G401.6 (cell line): ENCODE results near the gene FAM3C.
"Not testable (repeated sequence)": the region's sequence is repeated elsewhere in the genome, so short reads cannot be mapped to it uniquely, and the experiment has no call there.

Experiments used
- FAIRE-seq: peaks from 2 replicates; lab custom pipeline; 2012; peaks lifted over from hg19 to GRCh38; lab: Jason Lieb, UNC

The FAM3C gene

GRCh38 chr7:121395961-121396757 lies at the start of gene FAM3C:
FAM3C (minus strand) TSS chr7:121396308; CDS start chr7:121382969, 13,339 bp downstream.
- FAIRE-seq, result no peak

DNA sequence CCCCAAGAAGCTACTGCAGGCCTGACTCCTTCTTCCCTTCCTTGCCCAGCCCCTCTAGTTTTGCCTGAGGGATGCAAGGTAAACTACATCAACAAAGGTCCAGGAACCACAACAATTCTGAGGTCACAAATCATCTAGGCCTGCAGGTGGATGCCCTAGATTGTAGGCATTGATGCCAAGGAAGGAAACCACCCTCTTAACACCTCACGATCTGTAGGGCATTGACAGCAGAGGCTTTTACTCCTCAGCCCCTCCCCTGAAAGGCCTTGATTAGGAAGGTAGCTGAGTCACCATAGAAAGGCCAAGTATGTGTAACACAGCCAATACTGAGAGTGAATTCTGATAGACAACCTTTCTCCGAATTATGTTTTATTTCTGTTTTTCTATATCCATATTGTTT lies 46.7 kb upstream of the FAM3C start:
- no peak for FAIRE-seq

GRCh38 chr7:121440857-121441503 lies 44.9 kb upstream of the FAM3C start:
- no peak for FAIRE-seq

- not testable (repeated sequence) for FAIRE-seq
These were observed 42.2 kb upstream of the FAM3C start for GRCh38 chr7:121438043-121438955.

GRCh38 chr7:121437470-121437869 lies 41.4 kb upstream of the FAM3C start:
- no peak for FAIRE-seq

DNA sequence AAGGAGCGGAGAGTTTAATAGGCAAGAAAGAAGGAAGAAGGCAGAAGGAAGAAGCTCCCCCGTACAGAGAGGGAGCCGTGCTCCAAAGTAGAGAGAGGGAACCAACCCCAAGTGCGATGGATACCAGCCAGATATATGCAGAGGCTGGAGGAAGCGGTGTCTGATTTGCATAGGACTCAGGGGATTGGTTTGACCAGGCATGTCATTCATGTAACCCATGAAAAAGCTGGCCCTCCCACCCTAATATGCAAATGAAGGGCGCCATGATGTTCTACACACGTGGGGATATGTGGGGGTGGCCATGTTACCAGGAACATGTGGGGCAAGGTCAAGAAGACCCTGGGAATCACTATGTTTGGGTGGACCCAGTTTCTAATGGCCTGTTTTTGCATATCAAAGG lies 40.6 kb upstream of the FAM3C start:
- FAIRE-seq, result no peak

DNA sequence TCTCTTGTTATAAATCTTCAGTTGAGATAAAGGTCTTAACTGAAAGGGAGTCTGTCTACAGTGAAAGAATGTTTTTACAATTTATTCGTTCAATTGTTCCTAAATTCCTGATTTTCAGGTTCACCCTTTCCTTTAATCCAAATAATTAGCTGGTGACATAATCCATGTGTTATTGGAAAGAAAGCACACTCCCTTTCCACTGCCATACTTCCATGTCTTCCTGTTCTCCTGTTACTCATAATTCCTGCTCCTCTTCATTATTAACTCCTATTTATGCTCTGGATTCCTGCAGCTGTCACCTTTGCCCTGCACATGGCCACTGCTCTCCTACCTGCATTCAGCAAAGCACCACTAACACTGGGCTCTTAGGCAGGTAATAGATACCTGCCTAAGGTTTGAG lies 40.0 kb upstream of the FAM3C start:
- FAIRE-seq, result no peak

DNA sequence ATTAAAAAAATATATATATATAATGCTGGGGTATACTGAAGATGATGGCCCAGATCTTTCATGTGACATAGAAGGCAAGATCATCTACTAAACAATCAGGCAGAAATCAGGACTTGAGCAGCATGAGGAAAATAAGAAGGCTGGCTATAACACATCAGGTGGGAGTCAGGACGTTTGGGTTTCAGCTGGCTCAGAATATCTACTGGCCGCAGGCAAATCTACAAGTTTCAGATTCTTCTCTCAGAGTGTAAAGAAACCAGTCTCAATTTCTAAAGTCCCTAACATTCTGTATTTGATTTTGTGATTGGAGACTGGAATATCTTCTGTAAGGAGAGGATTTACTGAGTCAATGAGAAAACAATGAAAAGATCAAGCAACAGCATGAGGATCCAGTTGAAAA lies 37.7 kb upstream of the FAM3C start:
- FAIRE-seq, result no peak

- FAIRE-seq, result not testable (repeated sequence)
These were observed 36.4 kb upstream of the FAM3C start for GRCh38 chr7:121432486-121432885.

DNA sequence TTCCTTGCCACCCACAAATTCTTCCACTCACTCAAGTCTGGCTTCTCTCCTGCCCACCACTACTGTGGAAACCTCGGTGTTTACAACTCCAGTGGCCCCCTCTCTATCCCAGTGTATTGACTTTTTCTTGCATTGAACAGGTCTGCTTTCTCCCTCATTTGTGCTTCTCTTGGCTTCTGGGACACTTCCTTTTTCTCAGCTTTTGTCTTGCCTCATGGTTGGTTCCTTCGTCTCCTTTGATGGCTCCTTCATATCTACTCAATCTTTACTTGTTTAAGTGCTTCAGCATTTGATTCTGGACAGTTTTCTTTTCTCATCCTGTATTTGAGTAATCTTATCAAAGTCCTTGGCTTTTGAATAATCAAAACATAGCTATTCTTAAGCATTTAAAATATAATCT lies 35.9 kb upstream of the FAM3C start:
- no peak for FAIRE-seq

GRCh38 chr7:121431389-121431995 lies 35.4 kb upstream of the FAM3C start:
- FAIRE-seq, result no peak

DNA sequence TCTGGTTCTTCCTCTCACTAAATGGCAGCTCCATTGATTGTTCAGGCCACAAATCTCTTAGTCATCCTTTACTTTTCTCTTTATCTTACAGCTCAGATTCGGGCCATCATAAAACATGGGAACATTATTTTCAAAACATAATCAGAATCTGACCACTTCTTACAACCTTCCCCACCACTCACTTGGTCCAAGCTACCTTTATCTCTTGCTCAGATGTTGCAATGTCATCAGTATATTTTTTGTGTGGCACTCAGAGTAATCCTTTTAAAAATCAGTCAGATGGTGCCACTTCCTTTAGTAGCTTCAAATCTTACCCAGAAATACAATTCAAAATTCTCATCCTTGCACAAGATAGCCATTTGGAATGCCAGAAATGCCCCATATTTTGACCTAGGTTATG lies 34.5 kb upstream of the FAM3C start:
- FAIRE-seq, result no peak

DNA sequence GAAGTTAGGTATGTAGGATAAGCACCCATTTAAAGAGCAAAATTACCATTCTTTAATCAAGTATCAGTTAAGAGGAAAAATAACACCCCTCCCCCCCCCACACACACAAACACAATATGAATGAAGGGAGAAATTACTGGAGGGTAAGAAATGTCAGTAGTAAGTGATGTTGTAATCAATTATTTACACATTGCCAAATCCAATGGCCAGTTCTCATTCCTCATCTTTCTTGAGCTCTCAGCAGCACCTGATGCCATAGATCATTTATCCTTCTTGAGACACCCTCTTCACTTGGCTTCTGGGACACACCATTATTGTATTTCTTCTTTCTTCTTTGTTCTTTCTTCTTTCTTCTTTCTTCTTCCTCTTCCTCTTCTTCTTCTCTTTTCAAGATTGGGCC lies 33.7 kb upstream of the FAM3C start:
- no peak for FAIRE-seq

- FAIRE-seq, result no peak
These were observed 32.9 kb upstream of the FAM3C start for GRCh38 chr7:121428855-121429489.

DNA sequence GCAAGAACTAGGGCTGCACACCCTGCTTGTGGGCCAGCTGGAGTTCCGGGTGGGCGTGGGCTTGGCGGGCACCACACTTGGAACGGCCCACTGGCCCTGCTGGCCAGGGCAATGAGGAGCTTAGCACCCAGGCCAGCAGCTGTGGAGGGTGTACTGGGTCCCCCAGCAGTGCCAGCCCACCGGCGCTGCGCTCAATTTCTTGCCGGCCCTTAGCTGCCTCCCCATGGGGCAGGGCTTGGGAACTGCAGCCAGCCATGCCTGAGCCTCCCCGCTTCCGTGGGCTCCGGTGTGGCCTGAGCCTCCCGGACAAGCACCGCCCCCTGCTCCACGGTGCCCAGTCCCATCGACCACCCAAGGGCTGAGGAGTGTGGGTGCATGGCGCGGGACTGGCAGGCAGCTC lies 25.6 kb upstream of the FAM3C start:
- not testable (repeated sequence) for FAIRE-seq

GRCh38 chr7:121420976-121421375 lies 24.9 kb upstream of the FAM3C start:
- no peak for FAIRE-seq

DNA sequence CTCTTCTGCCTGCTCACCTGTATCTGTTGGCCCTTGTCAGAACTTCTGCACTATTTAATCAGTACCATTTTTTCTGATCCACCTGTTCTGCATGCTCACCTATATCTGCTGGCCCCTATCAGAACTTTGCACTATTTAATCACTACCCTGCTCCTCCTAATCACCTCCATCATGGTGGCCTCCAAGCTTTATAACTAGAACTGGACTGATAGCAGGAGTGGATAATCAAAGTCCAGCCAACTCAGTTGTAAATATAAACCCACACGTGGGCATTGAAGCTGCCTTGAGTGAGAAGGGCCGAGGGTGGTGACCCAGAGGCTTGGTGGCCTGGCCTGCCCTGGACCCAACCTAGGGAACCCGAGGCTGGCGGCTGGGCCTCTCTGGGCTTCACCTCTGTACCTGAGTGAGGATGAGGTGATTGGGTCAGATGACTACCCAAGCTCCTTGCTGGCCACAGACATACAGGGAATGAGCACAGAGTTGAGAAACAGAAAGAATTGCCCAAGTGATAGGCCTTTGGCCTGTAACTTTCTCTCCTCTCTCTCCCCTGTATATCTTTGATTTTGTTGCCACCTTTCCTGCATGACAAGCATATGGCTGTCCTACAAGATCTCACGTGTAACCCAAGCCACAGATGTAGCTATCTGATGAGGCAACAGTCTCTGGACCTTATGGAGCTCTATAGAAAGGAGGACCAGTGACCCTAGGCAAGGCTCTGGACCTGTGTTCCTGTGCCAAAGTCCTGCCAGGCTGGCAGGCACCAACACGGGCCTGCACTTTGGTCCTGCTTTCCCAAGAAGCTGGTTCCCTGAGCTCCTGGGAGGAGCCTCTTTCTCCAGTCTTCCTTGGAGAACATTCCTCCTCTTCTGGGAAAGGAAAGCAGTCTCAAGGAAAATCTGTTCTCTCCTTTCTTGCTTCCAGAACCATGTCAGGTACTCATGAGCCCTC lies 23.4 kb upstream of the FAM3C start:
- no peak for FAIRE-seq

- FAIRE-seq, result no peak
These were observed 20.4 kb upstream of the FAM3C start for GRCh38 chr7:121416533-121416932.

- no peak for FAIRE-seq
These were observed 18.3 kb upstream of the FAM3C start for GRCh38 chr7:121414436-121414835.

DNA sequence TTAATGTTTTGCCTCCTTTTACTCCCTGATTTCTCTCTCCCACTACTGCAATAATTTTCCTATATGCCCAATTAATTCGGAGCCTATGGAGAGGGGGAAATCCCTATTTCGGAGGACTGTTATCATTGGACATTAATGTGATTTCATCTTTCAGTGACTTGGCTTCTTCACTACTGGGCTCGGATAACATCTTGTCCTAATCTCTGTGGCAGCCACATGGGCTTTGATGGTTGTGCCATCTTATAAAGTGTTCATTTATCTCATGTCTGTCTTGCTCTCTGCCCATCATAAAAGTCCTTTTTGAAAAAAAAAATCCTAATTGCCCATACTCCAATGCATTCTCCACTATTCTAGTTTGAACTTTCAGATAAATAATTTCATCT lies 15.5 kb upstream of the FAM3C start:
- FAIRE-seq, result no peak
